Measurements from ENCODE around the gene ARSI. TPM values are rescaled to one million over a fixed set of nuclear protein-coding genes. Genes with fewer than 3 reads are reported as not detected.

Gene ARSI
- total and polyA plus RNA-seq, 2 of the 13 experiments (the other 11 are each of a cell fraction or from before 2014, with no cell fraction given), result 4.2 to 33.9 TPM

- intact Hi-C loops (cut with micrococcal nuclease; ENCODE audit: unreplicated experiment), result loop anchor here (2.0 kb wide), 1 partner anchor 14 kb away; no protein-coding TSS in a partner anchor
- no TSS peak for BruUV-seq (replicated peaks)
- 78% methylated on average over 14 of the region's 16 CpGs for WGBS (ENCODE audit: low lambda C conversion rate)
- H3K4me2 ChIP-seq (ENCODE audit: low read depth, low read length), result peak overlapping the region; percentile 81
- peak overlapping the region in 2 of 3 experiments; percentile 66 to 78; a peak in 3 of 6 replicates for H3K4me3 ChIP-seq (replicated peaks in 1 of 3; ENCODE audit: insufficient read depth in 1 of 3, low read depth in 2 of 3, low read length in 3 of 3)
- no peak for TF ChIP-seq KDM5B (CRISPR knock-in tag; IDR thresholded peaks at IDR 0.05; ENCODE audit: borderline replicate concordance)
- 0 out of 2 replicates have a peak, but pooled peaks have one; percentile 4 for TF ChIP-seq ZNF280B (CRISPR knock-in tag; IDR thresholded peaks at IDR 0.05; ENCODE audit: borderline replicate concordance)
- peak; percentile 88 for TF ChIP-seq ZNF629 (CRISPR knock-in tag; conservative IDR thresholded peaks at IDR 0.05)
- peak; percentile 17; the same call in 1 of the 2 replicates for TF ChIP-seq DR1 (CRISPR knock-in tag; IDR thresholded peaks at IDR 0.05)
- no peak for TF ChIP-seq ZNF318 (CRISPR knock-in tag; IDR thresholded peaks at IDR 0.05)
- TF ChIP-seq PRMT3 (CRISPR knock-in tag; IDR thresholded peaks at IDR 0.05; ENCODE audit: borderline replicate concordance, low read depth), result 0 out of 2 replicates have a peak, but pooled peaks have one; percentile 32
- H3K9ac ChIP-seq (ENCODE audit: insufficient read depth, low read depth, low read length), result no peak overlapping the region; the same call in 1 of the 2 replicates
- H3K36me3 ChIP-seq (replicated peaks in 1 of 2; ENCODE audit: control insufficient read depth in 1 of 2, insufficient read depth in 2 of 2, low read length in 2 of 2), result no peaks in the 10 kb centered on the region; a peak in 1 of 5 replicates
- no peaks in the 10 kb centered on the region for H3K27me3 ChIP-seq (ENCODE audit: control insufficient read depth in 1 of 2, insufficient read depth in 2 of 2, low read length in 2 of 2)
- DNase-seq (ENCODE audit: low spot score) (no peak), FAIRE-seq (peak; percentile 40), ATAC-seq (no peak)
- POLR2A ChIA-PET, result interaction anchor here (0.8 to 2.1 kb wide), 4 partner anchors 14 to 110 kb away, joined by 3 to 7 read pairs (median 3); partner anchors contain the start of gene CD74
- no peaks in the 10 kb centered on the region for H4K20me1 ChIP-seq (ENCODE audit: insufficient read depth, low read length)
- CTCF ChIA-PET (ENCODE audit: low intra/inter-chr PET ratio, low total read pairs), result interaction anchor here (1.2 to 2.2 kb wide), 2 partner anchors 14 to 47 kb away, joined by 3 to 13 read pairs; no protein-coding TSS in a partner anchor
- H3K4me1 ChIP-seq (ENCODE audit: insufficient read depth, low read length), result peaks cover 85% of the 10 kb centered on the region
- H3K9me3 ChIP-seq (ENCODE audit: low read length), result no peaks in the 10 kb centered on the region
- H2AFZ ChIP-seq (ENCODE audit: low read length), result no peak overlapping the region
- H3K27ac ChIP-seq (ENCODE audit: extremely low read length, insufficient read depth, low read length), result no peak overlapping the region
- peaks cover 13% of the 10 kb centered on the region for H3K79me2 ChIP-seq (ENCODE audit: insufficient read depth, low read length)
- in situ Hi-C loops (cut with HindIII; ENCODE audit: extremely low pct_ligation_motif_present, low pct_unique_long_range_greater_than_20kb), result no loop called here
These were observed 438 bp upstream of the ARSI start for GRCh38 chr5:150303070-150303615.
